Stimulated activated CD4-positive, alpha-beta T cell treated with anti-CD3 and anti-CD28 coated beads, Interleukin-1b, Interleukin-23, amount 100 ng/mL, for 1 hour (primary cell): ENCODE data around the gene SPINDOC.
"Not testable (repeated sequence)": the region's sequence is repeated elsewhere in the genome, so short reads cannot be mapped to it uniquely, and the experiment has no call there.

ENCODE experiments used
- DNase-seq, 2 donors: peaks; one replicate each; pipeline ENCODE4 v3.0.0-alpha.2; 2020; ENCODE audit warnings: low read depth in 2 of 2

The SPINDOC gene, protein sequence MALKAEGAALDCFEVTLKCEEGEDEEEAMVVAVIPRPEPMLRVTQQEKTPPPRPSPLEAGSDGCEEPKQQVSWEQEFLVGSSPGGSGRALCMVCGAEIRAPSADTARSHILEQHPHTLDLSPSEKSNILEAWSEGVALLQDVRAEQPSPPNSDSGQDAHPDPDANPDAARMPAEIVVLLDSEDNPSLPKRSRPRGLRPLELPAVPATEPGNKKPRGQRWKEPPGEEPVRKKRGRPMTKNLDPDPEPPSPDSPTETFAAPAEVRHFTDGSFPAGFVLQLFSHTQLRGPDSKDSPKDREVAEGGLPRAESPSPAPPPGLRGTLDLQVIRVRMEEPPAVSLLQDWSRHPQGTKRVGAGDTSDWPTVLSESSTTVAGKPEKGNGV

DNA sequence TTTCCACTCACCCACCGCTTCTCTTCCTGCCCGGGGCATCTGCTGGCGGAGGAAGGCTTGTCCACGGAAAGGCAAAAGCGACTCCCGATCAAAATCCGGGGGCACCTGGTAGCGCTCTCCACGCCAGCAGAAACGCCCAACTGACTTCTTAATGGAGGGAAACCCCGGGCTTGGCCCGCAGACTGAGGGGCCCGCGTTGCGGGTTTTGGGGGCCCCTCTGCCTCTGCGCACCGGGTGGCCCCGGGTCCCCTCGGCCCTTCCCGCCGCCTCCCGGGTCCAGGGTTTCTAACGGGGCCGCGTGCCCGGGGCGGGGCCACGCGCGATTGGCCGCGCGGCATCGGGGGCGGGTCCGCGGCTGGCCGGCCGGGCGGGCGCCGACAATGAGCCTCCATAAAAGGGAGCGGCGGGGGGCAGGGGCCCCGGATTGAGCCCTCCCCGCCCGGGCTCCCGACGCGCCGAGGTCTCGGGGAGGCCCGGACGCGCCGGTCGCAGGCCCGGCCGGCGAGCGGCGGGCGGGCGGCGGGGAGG is at the start of gene SPINDOC:
Gene SPINDOC, plus strand, starts transcription at position 422 of the 528 bp plus-strand sequence. CDS start 231 bp downstream, outside the sequence.
- DNase-seq = peak; percentile 15 to 41

DNA sequence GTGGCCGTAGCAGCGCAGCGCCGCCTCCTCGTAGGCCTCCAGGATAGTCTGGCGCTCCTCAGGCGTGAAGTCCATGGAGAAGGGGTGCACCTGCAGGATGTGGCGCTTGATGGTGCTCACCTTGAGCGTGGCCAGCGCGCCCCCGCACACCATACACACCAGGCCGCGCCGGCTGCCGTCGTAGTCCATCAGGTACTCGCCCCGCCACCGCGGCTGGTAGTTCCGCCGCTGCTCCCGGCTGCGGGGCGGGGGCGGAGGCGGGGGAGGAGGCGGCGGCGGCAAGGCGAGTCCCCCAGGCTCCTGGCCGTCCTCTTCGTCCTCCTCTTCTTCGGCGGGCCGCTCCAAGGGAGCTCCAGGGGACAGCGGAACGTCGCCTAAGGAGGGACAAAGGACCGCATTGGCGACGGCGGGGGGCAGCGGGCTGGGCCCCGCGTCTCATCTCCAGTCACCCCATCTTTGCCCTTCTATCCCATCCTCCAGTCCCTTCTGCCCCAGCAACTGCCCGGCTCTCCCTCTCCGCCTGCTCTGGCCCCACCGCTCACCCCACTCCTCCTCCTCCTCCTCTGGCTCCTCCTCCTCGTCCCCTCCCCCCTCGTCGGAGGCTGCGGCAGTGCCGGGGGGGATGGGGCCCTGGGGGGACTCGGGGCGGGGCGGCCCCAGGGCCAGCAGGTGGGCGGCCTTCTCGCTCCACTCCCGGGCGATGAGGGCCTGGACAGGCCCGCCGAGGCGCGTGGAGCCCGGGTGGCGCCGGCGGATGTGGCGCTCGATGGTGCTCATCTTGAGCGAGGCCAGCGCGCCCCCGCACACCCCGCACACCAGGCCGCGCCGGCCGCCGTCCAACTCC is 49.5 kb upstream of the SPINDOC start:
- DNase-seq = no peak

DNA sequence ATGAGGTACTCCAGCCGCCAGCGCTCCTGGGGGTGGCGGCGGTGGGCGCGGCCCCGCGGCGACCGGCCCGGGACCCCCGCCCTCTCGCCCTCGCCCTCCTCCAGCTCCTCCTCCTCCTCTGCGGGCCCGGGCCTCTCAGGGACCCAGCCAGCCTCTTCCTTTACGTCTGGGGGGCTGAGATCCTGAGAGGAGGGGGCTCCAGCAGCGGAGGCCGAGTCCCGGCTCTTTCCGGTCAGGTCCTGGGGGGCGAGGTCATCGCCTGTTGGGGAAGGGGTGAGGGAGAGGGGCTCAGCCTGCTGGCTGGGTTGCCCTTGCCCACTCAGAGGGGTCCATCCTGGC is 48.9 kb upstream of the SPINDOC start:
- DNase-seq = no peak

DNA sequence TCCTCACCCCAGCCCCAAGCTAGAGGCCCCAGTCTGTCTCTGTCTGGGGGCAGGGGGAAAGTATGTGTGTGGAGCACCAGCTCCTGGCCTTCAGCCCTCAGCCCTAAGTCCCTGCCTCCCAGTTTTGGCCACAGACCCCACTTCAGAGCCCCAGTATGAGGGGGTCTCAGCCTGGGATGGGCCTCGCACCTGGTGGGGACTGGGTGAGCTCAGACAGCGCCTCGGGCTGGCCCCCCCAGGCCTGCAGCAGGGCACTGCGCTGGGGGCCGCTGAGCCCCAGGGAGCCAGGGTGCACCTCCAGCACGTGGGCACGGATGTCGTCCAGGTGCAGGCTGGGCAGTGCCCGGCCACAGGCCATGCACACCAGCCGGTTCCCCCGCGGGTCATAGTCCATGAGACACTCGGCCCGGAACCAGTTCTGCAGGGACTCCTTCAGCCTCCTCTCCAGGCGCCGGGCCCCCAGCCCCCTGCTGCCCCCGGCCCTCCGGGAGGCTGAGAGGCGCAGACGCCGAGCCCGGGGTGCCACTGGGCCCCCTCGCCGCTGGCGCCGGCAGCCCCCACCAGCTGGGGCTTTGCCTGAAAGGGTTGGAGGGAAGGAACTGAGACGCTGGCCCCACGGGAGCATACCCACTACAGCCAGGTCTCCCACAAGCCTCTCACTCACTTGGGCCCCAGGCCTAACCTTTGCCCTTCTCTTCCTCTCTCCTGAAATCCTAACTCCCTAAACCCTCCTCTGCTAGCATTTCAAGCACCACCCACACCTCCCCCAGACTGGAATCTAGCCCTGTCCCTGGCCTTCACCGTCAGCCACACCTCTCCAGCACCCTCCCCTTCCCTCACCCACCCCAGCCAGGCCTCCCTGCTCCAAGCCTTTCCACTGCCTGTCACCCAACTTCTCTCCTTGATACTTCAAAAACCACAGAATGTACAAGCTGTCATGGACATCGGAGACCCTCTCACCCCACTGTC is 48.3 kb upstream of the SPINDOC start:
- DNase-seq = no peak

DNA sequence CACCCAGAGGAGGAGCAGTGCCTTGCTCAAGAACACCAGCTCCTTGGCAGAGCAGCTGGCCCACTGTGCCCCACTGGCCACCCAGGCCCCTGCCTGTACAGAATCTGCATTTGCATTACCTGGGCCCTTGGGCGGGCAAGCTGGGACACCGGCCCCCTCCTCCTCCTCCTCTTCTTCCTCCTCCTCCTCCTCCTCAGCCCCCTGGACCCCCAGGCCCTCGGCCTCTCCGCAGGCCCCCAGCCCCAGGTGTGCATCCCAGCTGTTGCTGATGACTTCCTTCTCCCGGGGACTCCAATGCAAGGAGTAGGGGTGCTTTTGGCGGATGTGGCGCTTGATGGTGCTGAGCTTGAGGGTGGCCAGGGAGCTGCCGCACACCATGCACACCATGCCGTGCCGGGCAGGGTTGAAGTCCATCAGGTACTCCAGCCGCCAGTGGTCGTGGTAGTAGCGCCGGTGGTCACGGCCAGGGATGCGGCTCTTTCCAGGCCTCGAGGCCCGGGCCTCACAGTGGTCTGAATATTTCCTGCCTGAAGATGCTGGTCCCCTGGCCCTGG is 47.5 kb upstream of the SPINDOC start:
- DNase-seq = no peak

DNA sequence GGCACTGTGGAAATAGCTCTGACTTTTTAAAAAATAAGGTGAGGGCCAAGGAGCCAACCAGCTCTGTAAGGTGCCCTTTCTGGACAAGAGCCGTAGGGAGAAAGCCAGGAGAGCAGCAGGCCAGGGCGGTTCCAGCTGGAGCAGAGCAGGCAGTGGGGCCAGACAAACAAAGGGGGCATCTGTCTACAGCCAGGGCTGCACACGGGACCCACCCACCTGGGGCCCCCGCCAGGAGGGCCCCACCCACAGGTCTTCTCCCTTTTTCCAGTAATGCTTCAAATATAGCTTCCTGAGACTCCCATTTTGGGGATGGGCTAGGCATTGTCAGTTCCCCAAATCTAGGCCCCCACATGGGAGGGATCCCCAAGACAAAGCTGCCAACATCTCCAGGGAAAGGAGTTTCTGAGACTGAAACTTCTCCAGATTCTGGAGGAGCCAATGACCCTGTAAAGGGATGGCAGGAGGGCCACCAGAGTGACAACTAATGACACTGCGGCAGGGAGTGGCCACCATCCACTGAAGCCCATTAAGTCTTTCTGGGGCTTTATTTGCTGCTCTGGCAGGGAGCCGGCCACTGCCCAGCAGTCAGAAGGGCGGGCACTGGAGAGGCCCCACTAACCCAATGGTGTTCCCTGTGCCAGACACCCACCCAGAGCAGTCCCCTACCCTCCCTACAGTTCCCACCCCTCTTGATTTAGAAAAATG is 46.6 kb upstream of the SPINDOC start:
- DNase-seq = no peak

DNA sequence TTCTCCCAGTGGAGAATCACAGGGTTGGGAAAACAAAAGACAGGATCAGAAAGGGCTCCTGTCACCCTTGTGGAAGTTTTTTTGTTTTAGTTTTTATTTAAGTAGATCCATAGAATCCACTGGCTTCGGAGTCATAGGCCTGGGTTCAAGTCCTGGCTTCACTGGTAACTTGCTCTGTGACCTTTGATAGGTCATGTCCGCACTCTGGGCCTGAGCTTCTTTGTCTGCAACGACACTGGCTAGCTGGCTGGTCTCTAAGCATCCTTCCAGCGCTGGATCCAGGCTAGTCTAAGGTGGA is 46.0 kb upstream of the SPINDOC start:
- DNase-seq = no peak

DNA sequence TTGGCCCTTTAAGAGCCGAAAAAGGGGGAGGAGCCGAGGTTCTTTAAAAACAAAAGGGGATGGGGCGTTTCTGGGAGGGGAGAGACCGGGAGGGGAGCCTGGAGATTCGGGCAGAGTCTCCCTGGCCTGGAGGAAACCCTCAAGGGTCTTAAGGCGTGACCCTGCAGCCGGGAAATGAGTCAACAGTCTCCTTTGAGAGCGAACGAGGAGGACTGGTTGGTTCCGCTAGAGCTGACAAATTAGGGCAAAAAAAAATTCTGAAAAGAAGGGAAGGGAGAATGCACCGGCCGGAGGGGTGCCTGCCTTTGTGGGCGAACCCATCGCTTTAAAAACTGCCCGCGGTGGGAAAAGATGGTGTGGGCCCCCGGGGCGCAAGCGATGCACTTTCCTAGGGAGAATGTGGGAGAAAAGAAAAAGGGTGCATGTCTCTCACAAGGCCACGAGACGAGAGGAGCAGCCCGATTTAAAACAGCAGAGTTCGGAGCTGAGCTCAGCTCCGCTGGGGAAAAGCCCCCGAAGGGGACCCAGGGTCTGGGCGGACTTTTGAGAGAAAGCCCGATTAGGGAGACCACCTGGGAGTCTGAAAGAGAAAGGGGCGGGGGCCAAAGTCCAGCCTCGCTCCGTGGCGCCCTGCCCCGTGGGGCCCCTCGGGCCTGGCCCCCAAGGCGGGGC is 45.6 kb upstream of the SPINDOC start:
- no peak for DNase-seq

DNA sequence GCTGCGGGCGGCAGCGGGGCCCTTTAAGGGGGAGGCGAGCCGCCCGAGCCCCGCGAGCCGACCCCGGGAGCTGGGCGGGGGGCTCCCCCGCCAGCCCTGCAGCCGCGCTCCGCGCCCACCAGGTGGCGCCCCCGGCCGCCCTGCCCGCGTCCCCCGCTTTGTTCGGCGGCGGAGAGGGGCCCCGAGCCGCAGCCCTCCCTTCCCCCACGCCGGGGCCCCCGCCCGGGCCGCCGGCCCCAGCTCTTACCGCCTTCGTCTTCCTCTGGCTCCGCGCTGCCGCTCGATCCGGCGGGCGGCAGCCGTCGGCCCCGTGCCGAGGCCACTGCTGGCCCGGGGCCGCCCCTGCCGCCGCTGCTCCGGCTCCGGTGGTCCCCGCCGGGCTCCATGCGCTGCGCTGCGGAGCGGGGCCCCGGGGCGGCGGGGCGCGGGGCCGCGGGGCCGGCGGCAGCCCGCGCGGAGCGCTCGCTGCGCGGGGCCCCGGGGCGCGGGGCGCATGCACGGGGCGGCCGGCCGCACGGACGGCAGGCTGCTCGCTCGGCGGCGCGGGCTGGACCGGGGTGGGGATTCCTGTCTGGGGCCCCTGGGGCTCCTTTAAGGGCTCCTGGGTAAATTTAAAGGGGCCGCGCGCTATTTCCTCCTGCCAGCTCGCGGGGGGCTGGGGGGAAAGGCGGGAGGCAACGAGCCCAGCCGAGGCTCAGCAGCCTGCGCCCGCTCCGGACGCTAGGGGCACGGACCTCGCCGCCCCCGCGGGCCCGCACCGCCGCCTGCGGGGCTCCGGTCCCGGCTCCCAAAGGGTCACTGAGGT is 44.8 kb upstream of the SPINDOC start, which contains the start of gene ZFTA:
Gene ZFTA, minus strand, starts transcription at position 539 of the 805 bp plus-strand sequence. Its CDS starts 153 bp downstream, at position 386.
- DNase-seq = peak; percentile 9 to 50

DNA sequence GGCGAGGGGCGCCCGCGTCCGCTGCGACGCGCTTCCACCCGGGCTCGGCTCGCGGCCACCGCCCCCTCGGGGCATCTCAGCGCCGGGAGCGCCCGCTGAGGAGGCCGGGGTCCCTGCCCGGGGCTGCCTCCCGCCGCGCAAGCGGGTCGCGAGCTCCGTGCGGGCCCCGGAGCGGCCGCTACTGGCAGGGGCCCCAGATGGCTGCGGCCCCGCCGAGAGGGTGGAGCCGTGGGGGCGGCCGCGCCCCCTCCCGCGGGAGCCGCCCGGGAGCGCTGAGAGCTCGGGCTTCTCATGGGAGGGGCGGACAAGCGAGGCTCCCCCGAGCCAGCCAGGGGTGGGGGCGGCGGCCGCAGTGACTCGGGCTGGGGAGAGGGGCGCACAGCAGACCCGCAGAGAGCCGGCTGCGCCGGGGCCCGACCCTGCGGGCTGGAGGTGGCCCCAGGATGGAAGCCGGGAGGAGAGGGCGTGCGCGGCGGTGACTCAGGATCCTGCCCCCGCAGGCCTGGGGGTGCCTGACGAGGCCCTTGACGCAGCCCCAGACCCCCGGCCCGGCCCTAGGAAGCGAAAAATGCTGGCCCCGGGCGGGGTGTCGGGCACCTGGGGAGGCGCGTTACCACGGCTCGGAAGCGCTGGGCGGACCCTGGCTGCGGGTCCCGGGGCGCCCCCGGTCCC is 44.1 kb upstream of the SPINDOC start:
- DNase-seq = no peak

DNA sequence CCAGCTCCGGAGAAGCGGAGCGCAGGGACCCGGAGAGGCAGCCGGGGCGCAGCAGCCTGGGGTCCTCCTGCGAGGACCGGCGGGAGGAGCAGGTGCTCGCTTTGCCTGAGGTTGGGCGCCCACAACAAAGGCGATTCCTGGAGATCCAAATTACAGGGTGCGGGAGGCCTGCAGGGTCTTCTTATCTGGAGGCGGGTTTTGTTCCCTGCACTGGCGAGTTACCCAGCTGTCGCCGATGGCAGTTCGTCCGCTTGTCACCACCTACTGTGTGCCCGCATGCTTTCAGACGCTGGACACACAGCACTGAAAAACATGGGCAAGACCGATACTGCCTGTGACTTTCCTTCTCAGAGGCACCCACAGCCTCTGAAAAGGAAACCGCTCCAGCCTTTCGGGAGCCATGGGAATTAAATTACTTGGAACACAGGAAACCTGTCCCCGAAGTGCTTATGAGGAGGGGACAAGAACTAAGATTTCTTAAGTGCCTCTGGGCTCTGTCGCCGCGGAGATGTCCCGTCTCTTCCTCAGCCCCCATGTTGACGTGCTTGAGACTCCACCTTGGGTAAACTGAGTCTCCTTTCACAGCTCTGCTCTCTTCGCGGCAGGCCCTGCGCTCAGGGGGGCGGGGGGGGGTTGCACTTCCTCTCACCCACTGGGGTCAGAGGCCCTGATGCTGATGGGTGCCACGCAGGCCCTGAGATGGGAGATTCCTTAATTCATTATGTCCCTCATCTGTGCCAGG is 43.4 kb upstream of the SPINDOC start:
- no peak for DNase-seq

DNA sequence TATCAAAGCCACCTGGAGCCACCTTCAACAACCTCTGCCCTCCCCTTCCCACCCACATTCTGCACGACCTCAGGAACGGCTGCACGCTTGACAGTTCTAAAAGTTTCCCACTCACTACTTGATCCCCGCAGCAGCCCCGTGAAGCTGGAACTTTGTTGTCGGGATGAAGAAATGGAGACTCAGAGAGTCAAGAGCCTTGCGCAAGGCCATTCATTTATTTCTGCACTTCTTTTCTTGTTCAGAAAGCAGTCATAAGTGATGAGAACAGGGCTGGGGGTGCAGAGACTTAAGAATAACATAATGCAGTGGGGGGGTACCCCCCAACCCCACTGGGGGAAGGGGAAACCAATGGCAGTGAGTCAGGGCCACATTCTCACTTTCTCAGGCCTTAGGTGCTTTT is 42.5 kb upstream of the SPINDOC start:
- no peak for DNase-seq

DNA sequence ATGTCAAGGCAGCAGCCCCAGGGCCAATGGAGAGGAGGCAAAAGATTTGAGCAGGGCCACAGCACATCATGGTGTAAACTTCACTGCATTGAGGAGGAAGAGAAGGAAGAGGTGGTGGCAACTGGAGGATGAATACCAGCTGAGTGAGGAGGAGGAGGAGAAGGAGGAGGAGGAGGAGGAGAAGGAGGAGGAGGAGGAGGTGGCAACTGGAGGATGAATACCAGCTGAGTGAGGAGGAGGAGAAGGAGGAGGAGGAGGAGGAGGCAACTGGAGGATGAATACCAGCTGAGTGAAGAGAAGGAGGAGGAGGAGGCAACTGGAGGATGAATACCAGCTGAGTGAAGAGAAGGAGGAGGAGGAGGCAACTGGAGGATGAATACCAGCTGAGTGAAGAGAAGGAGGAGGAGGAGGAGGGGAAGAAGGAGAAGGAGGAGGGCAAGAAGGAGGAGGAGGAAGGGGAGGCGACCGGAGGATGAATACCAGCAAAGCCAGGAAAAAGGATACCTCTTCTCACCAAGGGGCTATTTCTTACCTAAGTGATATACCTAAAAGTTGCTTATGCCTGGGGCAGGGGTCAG is 41.4 kb upstream of the SPINDOC start:
- not testable (repeated sequence) for DNase-seq

DNA sequence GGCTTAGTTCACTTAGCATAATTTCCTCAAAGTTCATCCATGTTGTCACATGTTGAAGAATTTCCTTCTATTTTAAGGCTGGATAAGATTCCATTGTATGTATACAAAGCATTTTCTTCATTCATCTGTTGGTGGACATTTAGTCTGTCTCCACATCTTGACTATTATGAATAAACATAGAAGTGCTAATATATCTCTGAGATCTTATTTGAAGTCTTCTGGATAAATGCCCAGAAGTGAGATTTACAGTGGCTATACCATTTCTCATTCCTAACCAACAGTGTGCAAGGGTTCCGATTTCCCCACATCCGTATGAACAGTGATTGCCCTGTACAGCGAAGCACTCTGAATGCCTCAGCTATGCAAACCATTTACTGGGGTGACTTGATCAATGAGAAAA is 38.1 kb upstream of the SPINDOC start:
- DNase-seq = no peak

DNA sequence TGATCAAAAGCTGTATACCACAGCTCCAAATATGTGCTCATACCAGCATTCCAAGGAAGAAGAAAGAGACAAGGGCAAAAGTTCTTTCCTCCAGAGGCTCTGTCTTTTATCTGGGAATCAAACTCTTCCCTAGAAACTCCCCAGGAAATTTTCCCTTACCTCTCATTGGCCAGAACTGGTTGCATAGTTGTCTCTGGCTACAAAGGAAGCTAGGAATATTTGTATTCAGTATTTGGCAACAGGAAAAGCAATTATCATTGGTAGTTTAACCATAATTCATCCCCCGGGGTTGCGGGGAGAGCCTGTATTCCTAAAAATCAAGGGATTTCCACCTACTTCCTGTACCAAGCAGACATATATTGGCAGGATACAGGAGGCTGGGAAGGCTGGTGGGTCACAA is 34.2 kb upstream of the SPINDOC start:
- DNase-seq = no peak

DNA sequence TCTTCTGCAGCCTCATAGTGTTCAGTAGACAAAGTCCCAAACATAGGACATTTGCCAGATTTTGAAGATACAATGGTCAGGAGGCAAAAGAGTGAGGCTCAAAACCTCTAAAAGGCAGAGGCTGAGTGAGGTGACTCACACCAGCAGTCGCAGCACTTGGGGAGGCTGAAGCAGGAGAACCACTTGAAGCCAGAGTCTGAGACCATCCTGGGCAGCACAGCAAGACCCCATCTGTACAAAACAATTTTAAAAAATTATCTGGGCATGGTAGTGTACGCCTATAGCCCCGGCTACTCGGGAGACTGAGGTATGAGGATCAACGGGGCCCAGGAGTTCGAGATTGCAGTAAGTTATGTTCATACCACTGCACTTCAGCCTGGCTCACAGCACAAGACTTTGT is 30.5 kb upstream of the SPINDOC start:
- no peak for DNase-seq

DNA sequence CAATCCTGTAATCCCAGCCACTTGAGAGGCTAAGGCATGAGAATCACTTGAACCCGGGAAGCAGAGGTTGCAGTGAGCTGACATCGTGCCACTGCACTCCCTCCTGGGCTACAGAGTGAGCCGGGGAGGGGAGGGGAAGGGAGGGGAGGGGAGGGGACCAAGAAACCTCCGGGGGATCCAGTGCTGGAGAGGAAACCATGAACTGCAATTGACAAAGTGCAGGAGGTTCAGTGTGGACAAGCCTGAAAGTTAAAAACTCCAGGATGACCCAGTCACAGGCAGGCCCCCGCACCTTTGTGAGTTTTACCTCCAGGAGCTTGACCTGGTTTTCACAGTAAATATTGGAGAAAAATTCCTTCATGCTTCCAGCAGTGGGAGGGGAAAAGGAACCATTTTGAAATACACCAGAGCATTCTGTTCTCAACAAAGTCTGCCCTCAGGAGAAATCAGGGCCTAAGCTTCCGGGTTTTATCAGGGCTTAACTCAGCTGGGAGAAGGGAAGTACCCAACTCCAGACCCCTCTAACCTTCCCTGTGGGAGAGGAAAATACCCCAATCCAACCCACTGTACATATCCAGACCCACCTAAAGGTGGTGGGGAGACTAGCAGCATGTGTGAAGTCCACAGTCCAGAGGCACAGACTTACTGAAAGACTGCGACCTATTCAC is 29.2 kb upstream of the SPINDOC start:
- DNase-seq = no peak
